Gastrocnemius medialis (tissue), 4 donors: ENCODE results near the gene PGLYRP2. TPM values are rescaled to one million over a fixed set of nuclear protein-coding genes. Genes with fewer than 3 reads are reported as not detected.

ENCODE experiments used
- ATAC-seq, 2 donors: fragments of 150-250 bp; one replicate each; pipeline ENCODE4 v1.9.1; 2016
- DNase-seq, 2 donors: peaks; one replicate each; pipeline ENCODE4 v3.0.0-alpha.2; 2019
- H3K27ac ChIP-seq, 4 donors: fragments of 200-600 bp; sonication (generic); 1 replicate in 1 of 4; 2 replicates in 3 of 4; pipeline ENCODE4 v1.5.1; 2016 to 2018; ENCODE audit warnings: mild to moderate bottlenecking in 2 of 4, moderate library complexity in 1 of 4
- H3K27me3 ChIP-seq, 3 donors: fragments of 200-600 bp; sonication (generic) in 2 of 3; 1 replicate in 1 of 3; 2 replicates in 2 of 3; pipeline versions ENCODE4 v1.5.1 to v1.6.0; 2016 to 2019; ENCODE audit warnings: mild to moderate bottlenecking in 1 of 3, moderate library complexity in 1 of 3
- H3K36me3 ChIP-seq, 2 donors: fragments of 200-600 bp; sonication (generic) in 1 of 2; one replicate each; pipeline ENCODE4 v1.5.1; 2017 to 2018
- H3K4me1 ChIP-seq, 2 donors: fragments of 200-600 bp; sonication (generic) in 1 of 2; one replicate each; pipeline ENCODE4 v1.5.1; 2016 to 2017; ENCODE audit warnings: mild to moderate bottlenecking in 2 of 2
- H3K4me3 ChIP-seq, 4 donors: fragments of 200-600 bp; sonication (generic) in 3 of 4; 1 replicate in 1 of 4; 2 replicates in 3 of 4; pipeline ENCODE4 v1.5.1; 2016 to 2019; ENCODE audit warnings: mild to moderate bottlenecking in 2 of 4
- H3K9me3 ChIP-seq, 3 donors: fragments of 200-600 bp; sonication (generic) in 2 of 3; 1 replicate in 1 of 3; 2 replicates in 2 of 3; pipeline ENCODE4 v1.5.1; 2016 to 2019
- CTCF ChIP-seq, 5 experiments: fragments of 450-650 bp in 3 of 5; fragments of 200-600 bp in 2 of 5; sonication (generic) in 2 of 5; IDR thresholded peaks in 4 of 5; conservative IDR thresholded peaks in 1 of 5; 1 replicate in 4 of 5; 2 replicates in 1 of 5; pipeline ENCODE4 v1.5.1; 2016 to 2019; ENCODE audit warnings: antibody characterized with exemption in 5 of 5, mild to moderate bottlenecking in 3 of 5, moderate library complexity in 3 of 5
- POLR2A ChIP-seq, 2 donors: fragments of 450-650 bp; IDR thresholded peaks; one replicate each; pipeline ENCODE4 v1.6.1; 2017; ENCODE audit warnings: antibody characterized with exemption in 2 of 2, mild to moderate bottlenecking in 2 of 2, moderate library complexity in 2 of 2
- in situ Hi-C, 4 donors: fragments of 200-750 bp; cut with MboI; loops; one replicate each; pipeline versions ENCODE4 v1.15.0 to v1.8.0; 2017; ENCODE audit warnings: low sequenced_read_pairs in 4 of 4
- intact Hi-C: fragments of 100-400 bp; cut with DNase I; formaldehyde crosslinking; loops from one replicate; pipeline ENCODE4 v1.15.1; 2023; ENCODE audit warnings: low total_unique reads
- total RNA-seq, 4 donors: library from RNA; depleted of rRNA; stranded (reverse); fragments of >200 nt; gene quantifications; one replicate each; pipeline versions ENCODE4 v1.1.0 to v1.2.3, GENCODE V29; 2016

Gene PGLYRP2
- total RNA-seq, 4 donors from 2014 or later, result not detected

- Histone ChIP-seq H3K4me3 (no peak overlapping the region), H3K27ac (no peak overlapping the region), H3K4me1 (peaks cover 17 to 18% of the 10 kb centered on the region in 2 donors), H3K27me3 (no peaks in the 10 kb centered on the region), H3K36me3 (peaks cover 0 to 44% of the 10 kb centered on the region in 2 donors), H3K9me3 (no peaks in the 10 kb centered on the region)
- in situ Hi-C loops (loop anchor here in 2 of 4 donors (25.0 kb wide), 1 partner anchor 166 kb away; no protein-coding TSS in a partner anchor), intact Hi-C loops (no loop called here)
- no peak for DNase-seq
- no peak for ATAC-seq
- TF ChIP-seq CTCF (IDR thresholded peaks at IDR 0.05 in 4 of 5, conservative IDR thresholded peaks at IDR 0.05 in 1 of 5) (no peak), POLR2A (IDR thresholded peaks at IDR 0.05) (no peak)
Observed at GRCh38 chr19:15427991-15428471, 51.3 kb downstream of the PGLYRP2 start.

GRCh38 chr19:15427350-15427700, 52.0 kb downstream of the PGLYRP2 start:
- DNase-seq (no peak), ATAC-seq (no peak)
- H3K4me1 ChIP-seq, result peaks cover 20 to 22% of the 10 kb centered on the region in 2 donors
- in situ Hi-C loops, result loop anchor here in 2 of 4 donors (25.0 kb wide), 1 partner anchor 165 kb away; no protein-coding TSS in a partner anchor
- TF ChIP-seq CTCF (IDR thresholded peaks at IDR 0.05 in 4 of 5, conservative IDR thresholded peaks at IDR 0.05 in 1 of 5) (no peak), POLR2A (IDR thresholded peaks at IDR 0.05) (no peak)
- peaks cover 0 to 51% of the 10 kb centered on the region in 2 donors for H3K36me3 ChIP-seq
- intact Hi-C loops, result no loop called here
- no peak overlapping the region for H3K4me3 ChIP-seq
- H3K9me3 ChIP-seq, result no peaks in the 10 kb centered on the region
- H3K27ac ChIP-seq, result no peak overlapping the region
- no peaks in the 10 kb centered on the region for H3K27me3 ChIP-seq

GRCh38 chr19:15426485-15427349, 52.6 kb downstream of the PGLYRP2 start:
- in situ Hi-C loops, result loop anchor here in 2 of 4 donors (25.0 kb wide), 1 partner anchor 164 kb away; no protein-coding TSS in a partner anchor
- TF ChIP-seq CTCF (IDR thresholded peaks at IDR 0.05 in 4 of 5, conservative IDR thresholded peaks at IDR 0.05 in 1 of 5) (no peak), POLR2A (IDR thresholded peaks at IDR 0.05) (no peak)
- DNase-seq (no peak), ATAC-seq (no peak)
- no peaks in the 10 kb centered on the region for H3K27me3 ChIP-seq
- peaks cover 26 to 27% of the 10 kb centered on the region in 2 donors for H3K4me1 ChIP-seq
- H3K9me3 ChIP-seq, result no peaks in the 10 kb centered on the region
- no peak overlapping the region for H3K27ac ChIP-seq
- intact Hi-C loops, result no loop called here
- H3K36me3 ChIP-seq, result peaks cover 0 to 53% of the 10 kb centered on the region in 2 donors
- H3K4me3 ChIP-seq, result no peak overlapping the region

DNA sequence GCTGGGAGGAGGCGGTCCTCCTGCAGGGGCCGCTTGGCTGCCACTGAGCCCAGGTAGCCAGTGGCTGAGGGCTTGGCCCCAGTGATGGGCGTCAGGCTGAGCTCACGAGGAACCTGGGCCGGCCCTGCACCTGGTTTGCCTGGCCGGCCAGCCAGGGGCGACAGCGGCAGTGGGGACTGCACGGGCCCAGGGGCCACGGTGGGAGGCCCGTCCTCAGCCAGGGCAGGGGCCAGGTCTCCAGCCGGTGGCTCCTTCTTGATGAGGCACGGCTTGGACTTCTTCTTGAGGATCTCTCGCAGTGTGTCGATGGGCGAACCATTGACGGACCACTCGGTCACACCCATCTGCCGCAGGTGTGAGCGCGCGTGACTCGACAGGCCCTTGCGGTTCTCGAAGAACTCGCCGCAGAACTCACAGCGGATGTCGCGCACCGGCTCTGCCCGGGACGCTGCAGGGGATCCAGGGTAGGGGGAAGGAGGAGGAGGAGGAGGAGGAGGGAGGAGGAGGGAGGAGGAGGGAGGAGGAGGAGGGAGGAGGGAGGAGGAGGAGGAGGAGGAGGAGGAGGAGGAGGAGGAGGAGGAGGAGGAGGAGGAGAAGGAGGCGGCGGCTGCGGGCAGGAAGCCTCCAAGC, 53.9 kb downstream of the PGLYRP2 start:
- Histone ChIP-seq H3K9me3 (no peaks in the 10 kb centered on the region), H3K36me3 (peaks cover 0 to 53% of the 10 kb centered on the region in 2 donors), H3K4me3 (no peak overlapping the region), H3K27ac (no peak overlapping the region), H3K4me1 (peaks cover 21 to 22% of the 10 kb centered on the region in 2 donors), H3K27me3 (no peaks in the 10 kb centered on the region)
- in situ Hi-C loops (loop anchor here in 2 of 4 donors (25.0 kb wide), 1 partner anchor 163 kb away; no protein-coding TSS in a partner anchor), intact Hi-C loops (no loop called here)
- no peak for DNase-seq
- no peak for ATAC-seq
- no peak for TF ChIP-seq CTCF (IDR thresholded peaks at IDR 0.05 in 4 of 5, conservative IDR thresholded peaks at IDR 0.05 in 1 of 5)
- no peak for TF ChIP-seq POLR2A (IDR thresholded peaks at IDR 0.05)
